Measurements from ENCODE around the gene GALNT1. TPM values are rescaled to one million over a fixed set of nuclear protein-coding genes. Genes with fewer than 3 reads are reported as not detected.

GALNT1 gene
- total RNA-seq, 2 donors from 2014 or later, result 27.0 to 37.2 TPM

GRCh38 chr18:35696307-35696706 is 114.8 kb downstream of the GALNT1 start:
- Histone ChIP-seq H3K36me3 (replicated peaks in 1 of 2; ENCODE audit: insufficient read depth in 1 of 2, low read depth in 2 of 2) (no peaks in the 10 kb centered on the region), H3K4me1 (peaks cover 19% of the 10 kb centered on the region), H3K9me3 (no peaks in the 10 kb centered on the region), H3K27ac (peak overlapping the region; percentile 48 to 79 (median 60)), H3K27me3 (no peaks in the 10 kb centered on the region), H3K4me3 (no peak overlapping the region)
- WGBS, 2 donors, result 14 to 34% methylated on average over 3 of the region's 3 CpGs
- DNase-seq (no peak), ATAC-seq (peak; percentile 26)
- TF ChIP-seq, protein P1, sequence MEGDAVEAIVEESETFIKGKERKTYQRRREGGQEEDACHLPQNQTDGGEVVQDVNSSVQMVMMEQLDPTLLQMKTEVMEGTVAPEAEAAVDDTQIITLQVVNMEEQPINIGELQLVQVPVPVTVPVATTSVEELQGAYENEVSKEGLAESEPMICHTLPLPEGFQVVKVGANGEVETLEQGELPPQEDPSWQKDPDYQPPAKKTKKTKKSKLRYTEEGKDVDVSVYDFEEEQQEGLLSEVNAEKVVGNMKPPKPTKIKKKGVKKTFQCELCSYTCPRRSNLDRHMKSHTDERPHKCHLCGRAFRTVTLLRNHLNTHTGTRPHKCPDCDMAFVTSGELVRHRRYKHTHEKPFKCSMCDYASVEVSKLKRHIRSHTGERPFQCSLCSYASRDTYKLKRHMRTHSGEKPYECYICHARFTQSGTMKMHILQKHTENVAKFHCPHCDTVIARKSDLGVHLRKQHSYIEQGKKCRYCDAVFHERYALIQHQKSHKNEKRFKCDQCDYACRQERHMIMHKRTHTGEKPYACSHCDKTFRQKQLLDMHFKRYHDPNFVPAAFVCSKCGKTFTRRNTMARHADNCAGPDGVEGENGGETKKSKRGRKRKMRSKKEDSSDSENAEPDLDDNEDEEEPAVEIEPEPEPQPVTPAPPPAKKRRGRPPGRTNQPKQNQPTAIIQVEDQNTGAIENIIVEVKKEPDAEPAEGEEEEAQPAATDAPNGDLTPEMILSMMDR (IDR thresholded peaks at IDR 0.05), result no peak
- TF ChIP-seq POLR2A (IDR thresholded peaks at IDR 0.05), result no peak
- intact Hi-C loops (cut with DNase I), result no loop called here

DNA sequence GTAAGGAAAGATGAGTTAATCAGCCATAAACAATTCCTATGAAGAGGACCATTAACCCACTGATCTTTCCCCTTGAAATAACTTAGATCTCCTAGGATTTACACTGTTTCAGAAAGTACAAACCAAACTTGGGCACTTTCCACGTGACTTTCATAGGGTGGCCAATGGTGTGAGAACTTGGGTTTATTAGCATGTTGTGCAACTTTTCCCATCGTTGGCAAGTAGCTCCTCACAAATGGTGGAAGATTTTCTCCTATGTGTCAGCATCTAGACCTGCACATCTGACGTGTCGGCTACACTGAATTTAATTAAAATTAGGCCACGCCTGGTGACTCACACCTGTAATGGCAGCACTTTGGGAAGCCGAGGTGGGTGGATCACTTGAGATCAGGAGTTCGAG is 116.3 kb downstream of the GALNT1 start:
- Histone ChIP-seq H3K4me3 (no peak overlapping the region), H3K36me3 (replicated peaks in 1 of 2; ENCODE audit: insufficient read depth in 1 of 2, low read depth in 2 of 2) (no peaks in the 10 kb centered on the region), H3K4me1 (peaks cover 25% of the 10 kb centered on the region), H3K27me3 (no peaks in the 10 kb centered on the region), H3K9me3 (no peaks in the 10 kb centered on the region), H3K27ac (no peak overlapping the region)
- TF ChIP-seq, protein P1 (IDR thresholded peaks at IDR 0.05), result no peak
- no peak for TF ChIP-seq POLR2A (IDR thresholded peaks at IDR 0.05)
- intact Hi-C loops (cut with DNase I), result no loop called here
- DNase-seq, result no peak
- WGBS, 2 donors, result 88 to 97% methylated on average over 7 of the region's 7 CpGs
- ATAC-seq, result no peak

DNA sequence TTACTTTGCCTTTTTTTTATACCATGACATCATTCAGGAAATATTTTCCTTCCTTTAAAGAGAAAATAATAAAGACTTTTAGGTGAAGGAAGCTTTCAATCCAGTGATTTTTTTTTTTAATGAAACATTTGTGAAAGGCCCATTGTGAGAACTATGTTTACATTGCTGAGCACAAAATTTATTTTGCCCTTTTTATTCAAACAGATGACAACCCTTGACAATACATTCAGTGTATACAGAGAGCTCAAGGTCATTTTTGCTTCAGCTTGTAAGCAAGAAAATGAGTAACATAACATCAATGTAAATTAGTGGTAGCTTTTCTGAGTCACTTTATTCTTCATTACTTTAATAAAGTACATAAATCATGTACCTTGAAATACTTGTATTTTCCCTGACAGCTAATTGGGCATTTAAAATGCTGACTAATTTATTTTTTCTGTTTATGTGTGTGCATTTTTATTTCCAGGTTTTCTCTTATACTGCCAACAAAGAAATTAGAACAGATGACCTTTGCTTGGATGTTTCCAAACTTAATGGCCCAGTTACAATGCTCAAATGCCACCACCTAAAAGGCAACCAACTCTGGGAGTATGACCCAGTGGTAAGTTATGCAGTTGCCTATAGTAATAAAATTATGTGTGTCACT is 121.6 kb downstream of the GALNT1 start:
- intact Hi-C loops (cut with DNase I), result no loop called here
- H3K36me3 ChIP-seq (replicated peaks in 1 of 2; ENCODE audit: insufficient read depth in 1 of 2, low read depth in 2 of 2), result no peaks in the 10 kb centered on the region
- peak overlapping the region in 1 of 4 donors; percentile 3 for H3K27ac ChIP-seq
- TF ChIP-seq POLR2A (IDR thresholded peaks at IDR 0.05), result no peak
- TF ChIP-seq, protein P1 (IDR thresholded peaks at IDR 0.05), result no peak
- peaks cover 11% of the 10 kb centered on the region for H3K4me1 ChIP-seq
- no peak overlapping the region for H3K4me3 ChIP-seq
- no peaks in the 10 kb centered on the region for H3K27me3 ChIP-seq
- DNase-seq (no peak), ATAC-seq (no peak)
- no peaks in the 10 kb centered on the region for H3K9me3 ChIP-seq

GRCh38 chr18:35705988-35706387 is 124.4 kb downstream of the GALNT1 start:
- intact Hi-C loops (cut with DNase I), result no loop called here
- TF ChIP-seq, protein P1 (IDR thresholded peaks at IDR 0.05), result no peak
- TF ChIP-seq POLR2A (IDR thresholded peaks at IDR 0.05), result no peak

DNA sequence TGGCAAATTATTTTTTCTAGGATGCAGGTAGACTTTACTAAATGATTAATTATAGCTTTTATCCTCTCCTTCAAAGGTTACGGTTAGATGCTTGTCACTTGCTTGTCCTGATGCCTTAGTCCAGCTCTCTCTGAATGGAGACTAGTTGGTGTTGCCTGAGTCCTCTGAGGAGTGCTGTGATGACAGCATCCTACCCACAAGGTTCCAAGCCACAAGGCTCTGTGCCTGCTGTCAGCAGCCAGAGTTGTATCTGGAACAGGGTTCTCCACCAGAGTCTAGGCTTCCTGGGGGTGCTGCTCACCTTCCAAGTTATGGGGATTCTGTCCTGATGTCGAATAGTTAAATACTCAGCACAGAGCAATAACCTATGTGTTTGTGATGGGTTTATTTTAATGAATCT is 125.7 kb downstream of the GALNT1 start:
- no peak for ATAC-seq
- H3K27ac ChIP-seq, result no peak overlapping the region
- H3K9me3 ChIP-seq, result no peaks in the 10 kb centered on the region
- no peak overlapping the region for H3K4me3 ChIP-seq
- WGBS, 2 donors, result 95 to 100% methylated on average over 2 of the region's 2 CpGs
- H3K4me1 ChIP-seq, result peaks cover 11% of the 10 kb centered on the region
- no peaks in the 10 kb centered on the region for H3K27me3 ChIP-seq
- DNase-seq, result no peak
- TF ChIP-seq, protein P1 (IDR thresholded peaks at IDR 0.05), result no peak
- no peak for TF ChIP-seq POLR2A (IDR thresholded peaks at IDR 0.05)
- intact Hi-C loops (cut with DNase I), result no loop called here
- H3K36me3 ChIP-seq (replicated peaks in 1 of 2; ENCODE audit: insufficient read depth in 1 of 2, low read depth in 2 of 2), result peaks cover 0 to 4% of the 10 kb centered on the region in 2 donors

More at GRCh38 chr18:35705988-35706387, 124.4 kb downstream of the GALNT1 start:
- DNase-seq (no peak), ATAC-seq (no peak)
- no peaks in the 10 kb centered on the region for H3K27me3 ChIP-seq
- H3K4me3 ChIP-seq, result no peak overlapping the region
- H3K4me1 ChIP-seq, result peaks cover 11% of the 10 kb centered on the region
- peaks cover 0 to 4% of the 10 kb centered on the region in 2 donors for H3K36me3 ChIP-seq (replicated peaks in 1 of 2; ENCODE audit: insufficient read depth in 1 of 2, low read depth in 2 of 2)
- H3K9me3 ChIP-seq, result no peaks in the 10 kb centered on the region
- 87 to 95% methylated on average over 10 of the region's 10 CpGs for WGBS, 2 donors
- no peak overlapping the region for H3K27ac ChIP-seq
